Ishikawa (cell line): ENCODE results near the gene GLIS1.

ENCODE experiments used
- EP300 ChIP-seq: IDR thresholded peaks from 2 replicates; pipeline ENCODE4 v1.6.1; 2012; ENCODE audit warnings: borderline replicate concordance
- RAD21 ChIP-seq: IDR thresholded peaks from 2 replicates; pipeline ENCODE4 v1.6.1; 2012; ENCODE audit warnings: low read depth

- TF ChIP-seq EP300, result no peak
- TF ChIP-seq RAD21, result no peak
Measured at GRCh38 chr1:53461323-53462044, 277.5 kb downstream of the GLIS1 start.
